Measurements from ENCODE around the gene AUTS2.

The AUTS2 gene

GRCh38 chr7:69787736-69788431 is 189.6 kb downstream of the AUTS2 start:
- Histone ChIP-seq H3K27ac (no peak overlapping the region), H3K4me3 (ENCODE audit: low read depth in 1 of 2, low read length in 1 of 2) (no peak overlapping the region), H3K9me3 (no peaks in the 10 kb centered on the region), H3K36me3 (no peaks in the 10 kb centered on the region), H3K27me3 (no peaks in the 10 kb centered on the region), H3K4me1 (ENCODE audit: control insufficient read depth in 1 of 2, insufficient read depth in 1 of 2, low read depth in 1 of 2, low read length in 1 of 2) (no peaks in the 10 kb centered on the region)
- TF ChIP-seq, protein P1, sequence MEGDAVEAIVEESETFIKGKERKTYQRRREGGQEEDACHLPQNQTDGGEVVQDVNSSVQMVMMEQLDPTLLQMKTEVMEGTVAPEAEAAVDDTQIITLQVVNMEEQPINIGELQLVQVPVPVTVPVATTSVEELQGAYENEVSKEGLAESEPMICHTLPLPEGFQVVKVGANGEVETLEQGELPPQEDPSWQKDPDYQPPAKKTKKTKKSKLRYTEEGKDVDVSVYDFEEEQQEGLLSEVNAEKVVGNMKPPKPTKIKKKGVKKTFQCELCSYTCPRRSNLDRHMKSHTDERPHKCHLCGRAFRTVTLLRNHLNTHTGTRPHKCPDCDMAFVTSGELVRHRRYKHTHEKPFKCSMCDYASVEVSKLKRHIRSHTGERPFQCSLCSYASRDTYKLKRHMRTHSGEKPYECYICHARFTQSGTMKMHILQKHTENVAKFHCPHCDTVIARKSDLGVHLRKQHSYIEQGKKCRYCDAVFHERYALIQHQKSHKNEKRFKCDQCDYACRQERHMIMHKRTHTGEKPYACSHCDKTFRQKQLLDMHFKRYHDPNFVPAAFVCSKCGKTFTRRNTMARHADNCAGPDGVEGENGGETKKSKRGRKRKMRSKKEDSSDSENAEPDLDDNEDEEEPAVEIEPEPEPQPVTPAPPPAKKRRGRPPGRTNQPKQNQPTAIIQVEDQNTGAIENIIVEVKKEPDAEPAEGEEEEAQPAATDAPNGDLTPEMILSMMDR (IDR thresholded peaks at IDR 0.05): no peak

DNA sequence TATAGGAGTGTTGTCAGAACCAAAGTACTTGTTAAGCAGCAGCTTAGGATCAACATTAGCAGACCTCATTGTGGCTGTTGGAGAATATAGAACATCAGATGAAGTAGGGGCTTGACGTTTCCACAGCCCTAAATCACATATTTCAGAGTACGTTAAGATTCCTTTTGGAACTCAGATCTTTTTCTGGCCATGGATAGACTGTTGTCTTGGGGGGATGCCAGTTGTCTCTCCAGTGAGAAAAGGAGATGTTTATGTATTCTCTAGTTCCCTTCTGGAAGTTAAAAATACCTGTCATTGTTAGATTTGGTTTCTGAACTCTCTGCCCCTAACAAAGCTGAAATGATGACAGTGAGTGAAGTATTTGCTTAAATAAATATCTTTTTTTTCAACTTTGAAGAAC is 191.3 kb downstream of the AUTS2 start:
- H3K27ac ChIP-seq: no peak overlapping the region
- TF ChIP-seq, protein P1 (IDR thresholded peaks at IDR 0.05): no peak
- H3K36me3 ChIP-seq: no peaks in the 10 kb centered on the region
- no peaks in the 10 kb centered on the region for H3K27me3 ChIP-seq
- no peaks in the 10 kb centered on the region for H3K4me1 ChIP-seq (ENCODE audit: control insufficient read depth in 1 of 2, insufficient read depth in 1 of 2, low read depth in 1 of 2, low read length in 1 of 2)
- no peaks in the 10 kb centered on the region for H3K9me3 ChIP-seq
- no peak overlapping the region for H3K4me3 ChIP-seq (ENCODE audit: low read depth in 1 of 2, low read length in 1 of 2)

DNA sequence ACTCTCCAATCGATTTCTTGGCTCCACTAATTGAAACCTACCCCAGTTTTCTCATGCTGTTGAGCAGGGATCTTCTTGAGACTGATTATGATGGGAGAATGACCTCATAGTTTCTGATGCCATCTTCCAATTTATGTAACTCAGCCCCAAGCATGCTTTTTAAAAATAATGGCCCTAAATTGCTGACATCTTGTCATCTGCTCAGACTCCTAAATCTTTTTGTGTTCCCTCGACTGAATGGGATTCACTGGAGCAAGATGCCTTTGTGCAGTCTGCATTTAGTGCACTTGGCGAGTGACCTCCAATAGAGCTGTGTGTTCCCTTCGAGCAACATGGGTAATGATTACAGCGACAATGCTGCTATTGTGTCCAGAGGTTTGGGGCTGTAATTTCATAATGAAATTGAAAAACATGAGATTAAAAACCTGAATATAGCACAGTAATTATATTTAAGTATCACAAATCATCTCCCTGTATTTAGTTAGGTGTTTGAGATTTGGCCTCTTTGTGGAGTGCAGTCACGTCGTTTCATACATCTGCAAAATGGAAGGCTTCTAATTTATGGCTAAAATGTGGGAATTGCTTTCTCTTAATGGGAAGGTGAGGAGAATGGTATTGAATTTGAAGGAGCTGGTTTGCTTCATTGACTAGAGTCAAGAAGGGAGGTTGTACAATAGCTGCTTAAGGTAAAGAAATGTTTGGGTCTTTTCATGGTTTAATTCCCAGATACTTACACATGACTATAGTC is 192.9 kb downstream of the AUTS2 start:
- Histone ChIP-seq H3K27me3 (no peaks in the 10 kb centered on the region), H3K4me3 (ENCODE audit: low read depth in 1 of 2, low read length in 1 of 2) (no peak overlapping the region), H3K27ac (no peak overlapping the region), H3K4me1 (ENCODE audit: control insufficient read depth in 1 of 2, insufficient read depth in 1 of 2, low read depth in 1 of 2, low read length in 1 of 2) (no peaks in the 10 kb centered on the region), H3K36me3 (no peaks in the 10 kb centered on the region), H3K9me3 (no peaks in the 10 kb centered on the region)
- TF ChIP-seq, protein P1 (IDR thresholded peaks at IDR 0.05): no peak

DNA sequence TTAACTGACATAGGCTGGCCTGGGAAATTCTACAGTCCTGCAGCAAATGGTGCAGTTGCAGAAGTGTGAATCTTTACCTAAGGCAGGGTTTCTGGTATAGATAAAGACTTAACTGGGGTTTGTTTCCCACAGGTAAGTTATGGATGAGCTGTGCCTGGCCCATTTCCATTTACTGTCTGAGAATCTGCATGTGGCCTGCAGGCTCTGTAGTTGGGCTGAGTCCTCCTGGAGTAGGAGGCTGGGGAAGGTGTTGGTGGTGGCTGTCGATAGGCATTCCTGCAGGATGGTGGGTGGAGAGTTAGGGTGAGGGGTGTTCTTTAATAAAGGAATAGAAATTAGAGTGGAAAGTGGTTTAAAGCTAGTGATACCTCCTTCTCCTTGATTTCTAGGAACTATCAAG is 193.5 kb downstream of the AUTS2 start:
- no peak overlapping the region for H3K27ac ChIP-seq
- H3K4me1 ChIP-seq (ENCODE audit: control insufficient read depth in 1 of 2, insufficient read depth in 1 of 2, low read depth in 1 of 2, low read length in 1 of 2): no peaks in the 10 kb centered on the region
- no peaks in the 10 kb centered on the region for H3K36me3 ChIP-seq
- TF ChIP-seq, protein P1 (IDR thresholded peaks at IDR 0.05): no peak
- no peaks in the 10 kb centered on the region for H3K27me3 ChIP-seq
- no peak overlapping the region for H3K4me3 ChIP-seq (ENCODE audit: low read depth in 1 of 2, low read length in 1 of 2)
- H3K9me3 ChIP-seq: no peaks in the 10 kb centered on the region

- Histone ChIP-seq H3K27ac (no peak overlapping the region), H3K4me3 (ENCODE audit: low read depth in 1 of 2, low read length in 1 of 2) (no peak overlapping the region), H3K27me3 (no peaks in the 10 kb centered on the region), H3K4me1 (ENCODE audit: control insufficient read depth in 1 of 2, insufficient read depth in 1 of 2, low read depth in 1 of 2, low read length in 1 of 2) (no peaks in the 10 kb centered on the region), H3K36me3 (no peaks in the 10 kb centered on the region), H3K9me3 (no peaks in the 10 kb centered on the region)
- TF ChIP-seq, protein P1 (IDR thresholded peaks at IDR 0.05): no peak
Measured at GRCh38 chr7:69795932-69796331, 197.7 kb downstream of the AUTS2 start.

All from neutrophil (primary cell).